Measurements from ENCODE around the gene SCYGR2.

Gene SCYGR2

DNA sequence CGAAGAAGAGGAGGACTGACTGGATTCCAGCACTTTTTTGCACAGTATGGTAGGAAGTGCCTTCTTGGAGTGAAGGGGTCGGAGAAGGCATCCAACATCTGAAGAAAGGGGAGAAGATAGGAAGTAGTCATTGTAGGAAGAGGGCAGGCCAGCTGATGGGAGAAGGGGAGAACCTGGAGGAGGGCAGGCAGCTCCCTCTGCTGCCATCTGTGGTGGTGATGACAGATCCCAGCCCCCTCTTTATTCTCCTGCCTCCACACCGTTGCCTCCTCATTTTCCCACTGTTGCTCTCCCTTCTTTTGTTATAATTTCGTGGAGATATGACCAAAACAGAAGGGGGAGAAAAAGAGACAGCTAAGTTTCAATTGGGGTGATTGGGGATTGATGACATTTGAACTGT lies 2.9 kb upstream of the SCYGR2 start:
- TF ChIP-seq, protein P1, sequence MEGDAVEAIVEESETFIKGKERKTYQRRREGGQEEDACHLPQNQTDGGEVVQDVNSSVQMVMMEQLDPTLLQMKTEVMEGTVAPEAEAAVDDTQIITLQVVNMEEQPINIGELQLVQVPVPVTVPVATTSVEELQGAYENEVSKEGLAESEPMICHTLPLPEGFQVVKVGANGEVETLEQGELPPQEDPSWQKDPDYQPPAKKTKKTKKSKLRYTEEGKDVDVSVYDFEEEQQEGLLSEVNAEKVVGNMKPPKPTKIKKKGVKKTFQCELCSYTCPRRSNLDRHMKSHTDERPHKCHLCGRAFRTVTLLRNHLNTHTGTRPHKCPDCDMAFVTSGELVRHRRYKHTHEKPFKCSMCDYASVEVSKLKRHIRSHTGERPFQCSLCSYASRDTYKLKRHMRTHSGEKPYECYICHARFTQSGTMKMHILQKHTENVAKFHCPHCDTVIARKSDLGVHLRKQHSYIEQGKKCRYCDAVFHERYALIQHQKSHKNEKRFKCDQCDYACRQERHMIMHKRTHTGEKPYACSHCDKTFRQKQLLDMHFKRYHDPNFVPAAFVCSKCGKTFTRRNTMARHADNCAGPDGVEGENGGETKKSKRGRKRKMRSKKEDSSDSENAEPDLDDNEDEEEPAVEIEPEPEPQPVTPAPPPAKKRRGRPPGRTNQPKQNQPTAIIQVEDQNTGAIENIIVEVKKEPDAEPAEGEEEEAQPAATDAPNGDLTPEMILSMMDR (IDR thresholded peaks at IDR 0.05; ENCODE audit: low read depth, low read length, missing control alignments) = no peak
- no peak overlapping the region for H3K4me3 ChIP-seq (ENCODE audit: low read depth, low read length)
- no peak for DNase-seq (ENCODE audit: low read depth)

DNA sequence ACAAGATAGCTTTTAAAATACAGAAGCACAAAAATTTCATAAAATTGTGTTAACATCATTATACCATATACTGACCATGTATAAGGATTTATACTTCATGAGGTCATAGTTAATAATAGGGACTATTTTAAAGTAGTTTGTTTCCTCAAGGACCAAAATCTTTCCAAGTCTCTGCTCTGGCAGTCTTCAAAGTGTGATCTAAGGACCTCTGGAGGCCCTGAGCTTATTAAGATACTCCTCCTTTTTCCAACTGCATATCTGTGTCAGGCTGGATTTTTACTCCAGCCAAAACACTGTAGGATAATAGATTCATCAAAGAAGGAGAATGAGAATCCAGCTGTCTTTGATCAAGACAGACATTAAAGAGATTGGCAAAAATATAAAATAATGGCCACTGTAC lies 1.7 kb upstream of the SCYGR2 start:
- H3K4me3 ChIP-seq (ENCODE audit: low read depth, low read length) = no peak overlapping the region
- no peak for DNase-seq (ENCODE audit: low read depth)
- TF ChIP-seq, protein P1 (IDR thresholded peaks at IDR 0.05; ENCODE audit: low read depth, low read length, missing control alignments) = no peak

DNA sequence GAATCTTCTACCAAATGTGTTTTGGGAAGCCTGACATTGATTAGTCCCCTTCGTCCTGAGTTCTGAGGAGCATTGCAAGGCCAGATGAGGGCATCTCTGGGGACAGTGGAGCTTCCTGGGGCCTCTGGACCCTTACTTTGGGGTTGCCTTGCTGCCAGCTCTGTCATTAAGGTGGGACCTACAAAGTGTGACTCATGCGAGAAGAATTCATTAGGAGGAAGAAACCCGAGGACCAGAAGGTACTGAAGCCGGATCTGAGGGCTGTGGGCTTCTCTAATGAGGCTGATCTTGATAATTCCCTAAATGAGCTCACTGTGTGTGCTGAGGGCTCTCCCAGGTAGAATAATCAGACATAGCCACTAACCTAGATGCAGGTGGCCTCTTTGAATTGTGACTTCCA lies 695 bp upstream of the SCYGR2 start:
- H3K4me3 ChIP-seq (ENCODE audit: low read depth, low read length) = no peak overlapping the region
- DNase-seq (ENCODE audit: low read depth) = no peak
- TF ChIP-seq, protein P1 (IDR thresholded peaks at IDR 0.05; ENCODE audit: low read depth, low read length, missing control alignments) = no peak

DNA sequence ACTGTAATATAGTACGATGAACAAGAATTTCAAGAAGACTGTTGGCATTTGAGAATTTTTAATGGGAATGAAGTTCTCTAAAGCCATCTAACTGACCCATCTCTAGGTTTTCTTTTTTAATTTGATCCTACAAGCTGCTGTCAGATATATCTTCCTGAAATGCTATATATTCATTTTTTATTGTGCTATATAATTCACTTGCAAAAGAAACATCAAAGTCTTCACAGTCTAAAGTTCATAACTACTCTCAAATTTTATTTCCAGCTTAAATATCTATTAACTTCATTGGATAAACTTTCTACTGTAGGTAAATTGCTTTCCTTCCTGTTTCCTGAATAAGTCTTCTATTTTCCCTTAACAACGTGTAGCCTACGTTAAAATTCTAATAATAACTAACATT lies 3.7 kb downstream of the SCYGR2 start:
- no peak overlapping the region for H3K4me3 ChIP-seq (ENCODE audit: low read depth, low read length)
- no peak for DNase-seq (ENCODE audit: low read depth)
- TF ChIP-seq, protein P1 (IDR thresholded peaks at IDR 0.05; ENCODE audit: low read depth, low read length, missing control alignments) = no peak

DNA sequence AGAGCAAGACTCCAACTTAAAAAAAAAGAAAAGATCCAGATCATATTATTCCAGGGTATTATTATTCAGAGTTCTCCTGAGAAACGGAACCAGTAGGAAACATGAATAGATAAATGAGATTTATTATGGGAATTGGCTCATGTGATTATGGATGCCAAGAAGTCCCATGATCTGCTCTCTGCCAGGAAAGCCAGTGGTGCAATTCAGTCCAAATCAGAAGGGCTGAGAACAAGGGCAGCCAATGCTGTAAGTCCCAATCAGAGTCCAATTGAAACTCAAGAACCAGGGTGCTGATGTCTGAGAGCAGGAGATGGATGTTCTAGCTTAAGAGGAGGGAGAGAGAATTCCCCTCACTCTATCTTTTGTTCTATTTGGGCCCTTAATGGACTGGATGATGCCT lies 7.8 kb downstream of the SCYGR2 start:
- no peak for DNase-seq (ENCODE audit: low read depth)
- TF ChIP-seq, protein P1 (IDR thresholded peaks at IDR 0.05; ENCODE audit: low read depth, low read length, missing control alignments) = no peak

DNA sequence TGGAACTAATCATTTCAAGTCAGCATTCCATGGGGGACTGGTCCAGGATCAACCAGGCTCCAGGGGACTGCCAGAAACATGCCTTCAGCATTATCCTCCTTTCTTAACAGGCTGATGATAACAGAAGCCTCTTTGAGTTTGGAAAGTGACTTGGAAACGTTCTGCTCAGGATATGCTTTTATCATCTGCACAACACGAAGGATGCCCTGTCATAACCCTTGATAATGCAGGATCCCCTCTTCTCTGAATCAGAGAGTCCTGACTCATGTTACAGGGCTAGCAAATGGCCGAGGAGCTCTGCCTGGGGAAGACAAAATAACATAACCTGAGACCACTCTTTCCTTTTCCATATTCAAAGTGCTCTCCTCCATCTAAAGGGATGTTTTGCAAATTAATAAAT lies 9.2 kb downstream of the SCYGR2 start:
- no peak for DNase-seq (ENCODE audit: low read depth)
- TF ChIP-seq, protein P1 (IDR thresholded peaks at IDR 0.05; ENCODE audit: low read depth, low read length, missing control alignments) = no peak

More for the DNA sequence above, 7.8 kb downstream of the SCYGR2 start:
- no peak overlapping the region for H3K4me3 ChIP-seq (ENCODE audit: low read depth, low read length)

DNA sequence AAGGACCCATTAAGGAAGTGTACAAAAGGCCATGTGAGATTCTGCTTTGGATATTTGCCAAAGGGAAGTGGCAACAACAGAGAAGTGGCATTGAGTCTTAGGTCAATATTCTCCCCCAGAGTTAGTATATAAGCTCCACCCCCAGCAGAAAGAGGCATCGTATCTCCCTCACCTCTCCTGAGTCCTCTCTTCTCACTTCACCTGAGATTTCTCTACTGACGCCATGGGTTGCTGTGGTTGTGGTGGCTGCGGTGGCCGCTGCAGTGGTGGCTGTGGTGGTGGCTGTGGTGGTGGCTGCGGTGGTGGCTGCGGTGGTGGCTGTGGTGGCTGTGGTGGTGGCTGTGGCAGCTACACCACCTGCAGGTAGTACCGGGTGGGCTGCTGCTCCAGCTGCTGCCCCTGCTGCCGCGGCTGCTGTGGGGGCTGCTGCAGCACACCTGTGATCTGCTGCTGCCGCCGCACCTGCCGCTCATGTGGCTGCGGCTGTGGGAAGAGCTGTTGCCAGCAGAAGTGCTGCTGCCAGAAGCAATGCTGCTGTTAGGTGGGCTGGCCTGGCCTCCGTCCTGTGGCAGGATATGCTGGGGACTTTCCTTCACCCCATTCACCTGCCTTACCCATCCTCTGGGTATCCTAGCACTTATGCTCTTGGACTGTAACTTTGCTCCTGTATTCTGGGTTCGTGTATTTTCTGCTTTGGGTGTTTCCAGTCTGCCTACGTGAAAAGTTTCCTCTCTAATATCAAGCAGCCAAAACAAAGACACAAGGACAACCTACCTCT lies 10.1 kb downstream of the SCYGR2 start:
- H3K4me3 ChIP-seq (ENCODE audit: low read depth, low read length) = no peak overlapping the region
- DNase-seq (ENCODE audit: low read depth) = no peak
- TF ChIP-seq, protein P1 (IDR thresholded peaks at IDR 0.05; ENCODE audit: low read depth, low read length, missing control alignments) = no peak

More for the DNA sequence above, 9.2 kb downstream of the SCYGR2 start:
- H3K4me3 ChIP-seq (ENCODE audit: low read depth, low read length) = no peak overlapping the region

Measured in GM12864 (cell line).